PC-3 (cell line): ENCODE data around the gene UFD1. TPM values are rescaled to one million over a fixed set of nuclear protein-coding genes. Genes with fewer than 3 reads are reported as not detected.

Experiments used
- ATAC-seq: fragments of 200-7000 bp; cut with Tn5 transposase; 2 replicates; pipeline ENCODE4 v1.9.1; 2020; ENCODE audit warnings: mild to moderate bottlenecking, moderate library complexity
- BruUV-seq: library from RNA; stranded (reverse); fragments of 400-500 nt; replicated peaks from 2 replicates; lab custom pipeline; 2021; lab: Mats Ljungman, UMichigan
- CTCF ChIA-PET: fragments of 300-600 bp; sonication (Branson Sonifier 250); formaldehyde crosslinking; loops from one replicate; lab custom pipeline; 2022; ENCODE audit warnings: antibody characterized with exemption; lab: Charles Lee
- POLR2A ChIA-PET: fragments of 300-600 bp; sonication (Branson Sonifier 250); formaldehyde crosslinking; loops from one replicate; lab custom pipeline; 2022; ENCODE audit warnings: antibody characterized with exemption; ENCODE audit not compliant: unreplicated experiment; lab: Charles Lee
- DNase-seq: peaks from one replicate; pipeline ENCODE4 v3.0.0-alpha.2; 2015
- H2AFZ ChIP-seq: fragments of 300-600 bp; sonication (generic); 2 replicates; pipeline ENCODE4 v1.6.0; 2016; ENCODE audit warnings: antibody characterized with exemption, low read length
- H3F3A ChIP-seq: fragments of 300-600 bp; sonication (generic); one replicate; pipeline ENCODE4 v1.6.0; 2017; ENCODE audit warnings: antibody characterized with exemption, low read length, control low read depth, mild to moderate bottlenecking; ENCODE audit not compliant: unreplicated experiment
- H3K27ac ChIP-seq: fragments of 300-600 bp; sonication (generic); 2 replicates; pipeline ENCODE4 v1.5.1; 2016; ENCODE audit warnings: mild to moderate bottlenecking, low read length
- H3K27me3 ChIP-seq: fragments of 300-600 bp; sonication (generic); 2 replicates; pipeline ENCODE4 v1.6.1; 2016; ENCODE audit warnings: low read length, mixed read lengths
- H3K36me3 ChIP-seq: fragments of 300-600 bp; sonication (generic); 2 replicates; pipeline ENCODE4 v1.6.1; 2016; ENCODE audit warnings: low read depth, mixed run types, low read length, mixed read lengths
- H3K4me1 ChIP-seq: fragments of 300-600 bp; sonication (generic); 2 replicates; pipeline ENCODE4 v1.5.1; 2016; ENCODE audit warnings: low read length; ENCODE audit not compliant: insufficient read depth
- H3K4me2 ChIP-seq: fragments of 300-600 bp; sonication (generic); 2 replicates; pipeline ENCODE4 v1.6.0; 2016; ENCODE audit warnings: low read length
- H3K4me3 ChIP-seq: fragments of 300-600 bp; sonication (generic); 2 replicates; pipeline ENCODE4 v1.5.1; 2016; ENCODE audit warnings: mild to moderate bottlenecking, low read length, mixed read lengths
- H3K79me2 ChIP-seq: fragments of 300-600 bp; sonication (generic); 2 replicates; pipeline ENCODE4 v1.6.1; 2017; ENCODE audit warnings: low read length, mixed read lengths
- H3K9ac ChIP-seq: fragments of 300-600 bp; sonication (generic); 2 replicates; pipeline ENCODE4 v1.6.0; 2016; ENCODE audit warnings: mild to moderate bottlenecking, low read length
- H3K9me2 ChIP-seq: fragments of 300-600 bp; sonication (generic); replicated peaks from 2 replicates; pipeline ENCODE4 v1.6.1; 2016; ENCODE audit warnings: mixed run types, low read length, mixed read lengths
- H3K9me3 ChIP-seq: fragments of 300-600 bp; sonication (generic); 2 replicates; pipeline ENCODE4 v1.6.1; 2016; ENCODE audit warnings: low read length, mixed read lengths
- H4K20me1 ChIP-seq: fragments of 300-600 bp; sonication (generic); 2 replicates; pipeline ENCODE4 v1.6.1; 2016; ENCODE audit warnings: low read length, mixed read lengths
- EZH2 ChIP-seq: fragments of 300-600 bp; sonication (generic); IDR thresholded peaks from one replicate; pipeline ENCODE4 v1.6.1; 2017; ENCODE audit warnings: antibody characterized with exemption, mild to moderate bottlenecking, low read length; ENCODE audit not compliant: unreplicated experiment
- EZH2phosphoT487 ChIP-seq: fragments of 300-600 bp; sonication (generic); IDR thresholded peaks from 2 replicates; pipeline ENCODE4 v1.6.1; 2018; ENCODE audit warnings: mild to moderate bottlenecking, antibody characterized with exemption, low read length, borderline replicate concordance
- intact Hi-C: fragments of 100-400 bp; cut with micrococcal nuclease; formaldehyde crosslinking; loops from 2 replicates; pipeline ENCODE4 v1.9.0; 2023
- total RNA-seq: library from RNA; depleted of rRNA; stranded (reverse); fragments of >200 nt; gene quantifications from 2 replicates; pipeline ENCODE4 v1.2.3, GENCODE V29; 2014
- TF ChIP-seq, protein P1 (sequence below): fragments of 300-600 bp; sonication (generic); conservative IDR thresholded peaks from 2 replicates; pipeline ENCODE4 v1.5.1; 2017; ENCODE audit warnings: antibody characterized with exemption, low read depth, mild to moderate bottlenecking, low read length

The UFD1 gene
- total RNA-seq, 1 experiment from 2014 or later, result 92.6 TPM

DNA sequence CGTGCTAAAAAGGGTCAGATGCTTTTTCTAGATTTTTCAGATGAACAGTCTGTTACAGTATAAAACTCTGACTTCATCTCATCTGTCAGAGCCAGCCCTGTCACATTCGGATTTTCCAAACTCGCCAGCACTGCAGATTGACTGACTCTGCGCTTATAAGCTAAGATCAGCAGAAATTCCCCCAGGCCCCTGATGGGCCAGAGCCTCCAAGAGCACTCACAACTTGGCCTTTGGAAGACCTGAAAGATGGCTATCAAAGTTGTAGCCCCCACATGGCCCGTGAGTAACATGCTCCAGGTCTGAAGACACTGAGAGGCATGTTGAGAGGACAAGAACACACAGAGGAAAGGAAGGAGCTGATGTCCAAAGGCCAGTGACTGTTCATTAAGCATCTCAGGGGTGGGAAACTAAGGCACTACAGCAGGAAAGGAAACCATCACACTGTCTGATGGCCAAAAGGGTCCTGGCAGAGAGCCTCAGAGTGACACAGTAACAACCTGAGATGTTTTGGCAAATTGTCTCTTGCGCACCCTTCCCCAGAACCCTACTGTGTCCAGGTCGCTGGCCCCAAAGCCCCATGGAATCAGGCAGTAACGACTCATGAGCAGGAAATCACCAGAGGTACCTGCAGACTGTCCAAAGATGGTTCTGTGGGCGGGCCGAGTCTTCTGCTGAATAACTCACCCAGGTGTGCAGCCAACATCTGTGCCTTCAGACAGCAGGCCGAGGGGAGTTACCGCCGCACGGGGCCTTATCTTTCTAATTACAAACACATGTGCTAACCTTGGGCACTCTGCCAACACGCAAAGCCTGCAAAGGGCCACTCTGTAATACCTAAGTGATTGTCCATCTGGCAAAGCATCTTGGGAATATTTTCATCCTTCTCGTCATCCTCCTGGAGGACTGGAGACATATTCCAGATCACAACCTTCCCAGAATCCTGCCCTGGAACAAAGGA, 71.1 kb downstream of the UFD1 start:
- ChIA-PET CTCF (no interaction called here), POLR2A (no interaction called here)
- Histone ChIP-seq H3K9ac (no peak overlapping the region), H2AFZ (no peak overlapping the region), H3K4me1 (no peaks in the 10 kb centered on the region), H3K27ac (no peak overlapping the region), H3K27me3 (no peaks in the 10 kb centered on the region), H4K20me1 (0 out of 2 replicates have a peak, but pooled peaks cover 3% of the 10 kb centered on the region), H3K4me2 (no peak overlapping the region), H3K9me2 (no peaks in the 10 kb centered on the region), H3K36me3 (peaks cover 20% of the 10 kb centered on the region; the same call in 1 of the 2 replicates), H3K9me3 (no peaks in the 10 kb centered on the region), H3F3A (no peaks in the 10 kb centered on the region), H3K79me2 (peaks cover 23% of the 10 kb centered on the region), H3K4me3 (no peak overlapping the region)
- no TSS peak for BruUV-seq
- TF ChIP-seq EZH2phosphoT487 (no peak), EZH2 (no peak)
- ATAC-seq (no peak), DNase-seq (no peak)
- intact Hi-C loops, result no loop called here

GRCh38 chr22:19406846-19407245, 72.1 kb downstream of the UFD1 start:
- Histone ChIP-seq H3K79me2 (peaks cover 12% of the 10 kb centered on the region), H3K36me3 (peaks cover 20% of the 10 kb centered on the region; the same call in 1 of the 2 replicates), H2AFZ (no peak overlapping the region), H3K9me3 (no peaks in the 10 kb centered on the region), H3K4me2 (no peak overlapping the region), H3F3A (no peaks in the 10 kb centered on the region), H3K27me3 (no peaks in the 10 kb centered on the region), H4K20me1 (0 out of 2 replicates have a peak, but pooled peaks cover 3% of the 10 kb centered on the region), H3K4me3 (no peak overlapping the region), H3K27ac (no peak overlapping the region), H3K9me2 (no peaks in the 10 kb centered on the region), H3K4me1 (no peaks in the 10 kb centered on the region), H3K9ac (no peak overlapping the region)
- TF ChIP-seq EZH2 (no peak), EZH2phosphoT487 (no peak)
- TF ChIP-seq, protein P1, sequence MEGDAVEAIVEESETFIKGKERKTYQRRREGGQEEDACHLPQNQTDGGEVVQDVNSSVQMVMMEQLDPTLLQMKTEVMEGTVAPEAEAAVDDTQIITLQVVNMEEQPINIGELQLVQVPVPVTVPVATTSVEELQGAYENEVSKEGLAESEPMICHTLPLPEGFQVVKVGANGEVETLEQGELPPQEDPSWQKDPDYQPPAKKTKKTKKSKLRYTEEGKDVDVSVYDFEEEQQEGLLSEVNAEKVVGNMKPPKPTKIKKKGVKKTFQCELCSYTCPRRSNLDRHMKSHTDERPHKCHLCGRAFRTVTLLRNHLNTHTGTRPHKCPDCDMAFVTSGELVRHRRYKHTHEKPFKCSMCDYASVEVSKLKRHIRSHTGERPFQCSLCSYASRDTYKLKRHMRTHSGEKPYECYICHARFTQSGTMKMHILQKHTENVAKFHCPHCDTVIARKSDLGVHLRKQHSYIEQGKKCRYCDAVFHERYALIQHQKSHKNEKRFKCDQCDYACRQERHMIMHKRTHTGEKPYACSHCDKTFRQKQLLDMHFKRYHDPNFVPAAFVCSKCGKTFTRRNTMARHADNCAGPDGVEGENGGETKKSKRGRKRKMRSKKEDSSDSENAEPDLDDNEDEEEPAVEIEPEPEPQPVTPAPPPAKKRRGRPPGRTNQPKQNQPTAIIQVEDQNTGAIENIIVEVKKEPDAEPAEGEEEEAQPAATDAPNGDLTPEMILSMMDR, result no peak
- DNase-seq, result no peak
- ChIA-PET CTCF (no interaction called here), POLR2A (no interaction called here)
- intact Hi-C loops, result no loop called here
- ATAC-seq, result no peak
- no TSS peak for BruUV-seq

GRCh38 chr22:19406281-19406811, 72.6 kb downstream of the UFD1 start:
- ChIA-PET CTCF (interaction anchor here (0.6 kb wide), 1 partner anchor 221 kb away, joined by 5 read pairs; no protein-coding TSS in a partner anchor), POLR2A (no interaction called here)
- Histone ChIP-seq H3K4me1 (no peaks in the 10 kb centered on the region), H2AFZ (no peak overlapping the region), H3K4me2 (no peak overlapping the region), H4K20me1 (0 out of 2 replicates have a peak, but pooled peaks cover under 1% of the 10 kb centered on the region), H3K27ac (no peak overlapping the region), H3F3A (no peaks in the 10 kb centered on the region), H3K27me3 (no peaks in the 10 kb centered on the region), H3K9me3 (no peaks in the 10 kb centered on the region), H3K9me2 (no peaks in the 10 kb centered on the region), H3K9ac (no peak overlapping the region), H3K36me3 (peaks cover 20% of the 10 kb centered on the region; the same call in 1 of the 2 replicates), H3K79me2 (0 out of 2 replicates have a peak, but pooled peaks cover 7% of the 10 kb centered on the region), H3K4me3 (no peak overlapping the region)
- intact Hi-C loops, result no loop called here
- BruUV-seq, result no TSS peak
- no peak for ATAC-seq
- TF ChIP-seq, protein P1, result no peak
- no peak for TF ChIP-seq EZH2
- no peak for TF ChIP-seq EZH2phosphoT487
- DNase-seq, result no peak
